NOMO-1 treated with dmso at 0.1 percent for 144 hours (cell line): ENCODE results near the gene CERS1.

Experiments
- DNase-seq: peaks from one replicate; lab custom pipeline; 2025; ENCODE audit not compliant: unreplicated experiment; lab: John Stamatoyannopoulos, UW

The CERS1 gene

GRCh38 chr19:18899624-18900560, 3.9 kb upstream of the CERS1 start:
- no peak for DNase-seq

- DNase-seq = no peak
These were observed 2.9 kb upstream of the CERS1 start for GRCh38 chr19:18898607-18899408.

GRCh38 chr19:18898081-18898606, 2.2 kb upstream of the CERS1 start:
- no peak for DNase-seq

GRCh38 chr19:18897094-18898029, 1.4 kb upstream of the CERS1 start:
- DNase-seq = no peak

GRCh38 chr19:18896421-18896841, 473 bp upstream of the CERS1 start:
- DNase-seq = no peak

GRCh38 chr19:18895038-18895823, 727 bp downstream of the CERS1 start:
- DNase-seq = peak; percentile 24

- DNase-seq = no peak
These were observed 1.5 kb downstream of the CERS1 start for GRCh38 chr19:18894254-18895037.

GRCh38 chr19:18893587-18894253, 2.2 kb downstream of the CERS1 start:
- DNase-seq = no peak

- no peak for DNase-seq
These were observed 5.8 kb downstream of the CERS1 start for GRCh38 chr19:18889949-18890745.

GRCh38 chr19:18886972-18887371, 9.0 kb downstream of the CERS1 start:
- no peak for DNase-seq

GRCh38 chr19:18883526-18884304, 12.2 kb downstream of the CERS1 start:
- DNase-seq = no peak

- DNase-seq = no peak
These were observed 14.5 kb downstream of the CERS1 start for GRCh38 chr19:18881491-18881890.

- no peak for DNase-seq
These were observed 16.2 kb downstream of the CERS1 start for GRCh38 chr19:18879579-18880373.

- DNase-seq = no peak
These were observed 16.9 kb downstream of the CERS1 start for GRCh38 chr19:18878858-18879578.

GRCh38 chr19:18878058-18878797, 17.7 kb downstream of the CERS1 start:
- no peak for DNase-seq
